ACHN (cell line): ENCODE measurements around the gene L3MBTL4.

Source experiments
- DNase-seq: peaks from one replicate; pipeline ENCODE4 v3.0.0-alpha.2; 2015
- in situ Hi-C: cut with HindIII; loops from 2 replicates; pipeline ENCODE4 v1.10.0; 2017; ENCODE audit warnings: low sequenced_read_pairs, low pct_ligation_motif_present, low pct_unique_long_range_greater_than_20kb

L3MBTL4 gene

DNA sequence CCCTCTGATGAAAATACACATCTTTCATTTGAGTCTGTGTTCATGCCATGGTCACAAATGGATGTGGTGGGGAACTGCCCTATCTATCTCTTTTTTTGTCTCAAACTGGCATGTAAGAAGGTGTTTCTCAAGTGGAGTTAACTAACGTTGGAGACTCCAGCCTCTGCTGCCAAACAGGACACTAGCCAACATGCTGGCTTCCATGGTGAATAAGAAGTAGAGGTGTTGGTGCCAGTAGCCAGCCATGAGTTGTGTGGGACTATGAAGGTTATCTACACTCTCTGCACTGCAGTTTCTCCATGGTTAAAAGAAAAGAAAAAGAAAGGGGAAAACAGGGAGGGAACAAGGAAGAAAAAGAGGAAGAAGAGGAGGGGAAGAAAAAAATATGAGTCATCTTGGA, 370.4 kb downstream of the L3MBTL4 start:
- DNase-seq, result no peak
- in situ Hi-C loops, result no loop called here

DNA sequence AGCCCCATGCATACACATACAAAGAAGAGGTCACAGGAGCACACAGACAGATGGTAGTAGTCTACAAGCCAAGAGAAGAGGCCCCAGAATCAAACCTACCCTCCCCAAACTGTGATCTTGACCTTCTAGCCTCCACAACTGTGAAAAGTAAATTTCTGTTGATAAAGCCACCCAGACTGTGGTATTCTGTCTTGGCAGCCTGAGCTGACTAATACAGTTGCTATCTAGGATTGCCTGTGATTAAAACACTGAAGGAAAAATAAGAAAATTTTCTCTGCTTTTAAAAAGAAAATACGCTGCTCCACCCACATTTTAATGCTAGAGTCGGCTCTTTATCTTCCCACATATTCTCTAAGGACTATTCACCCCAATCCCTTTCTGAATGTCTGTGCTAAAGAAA, 375.7 kb downstream of the L3MBTL4 start:
- DNase-seq, result no peak
- in situ Hi-C loops, result no loop called here

DNA sequence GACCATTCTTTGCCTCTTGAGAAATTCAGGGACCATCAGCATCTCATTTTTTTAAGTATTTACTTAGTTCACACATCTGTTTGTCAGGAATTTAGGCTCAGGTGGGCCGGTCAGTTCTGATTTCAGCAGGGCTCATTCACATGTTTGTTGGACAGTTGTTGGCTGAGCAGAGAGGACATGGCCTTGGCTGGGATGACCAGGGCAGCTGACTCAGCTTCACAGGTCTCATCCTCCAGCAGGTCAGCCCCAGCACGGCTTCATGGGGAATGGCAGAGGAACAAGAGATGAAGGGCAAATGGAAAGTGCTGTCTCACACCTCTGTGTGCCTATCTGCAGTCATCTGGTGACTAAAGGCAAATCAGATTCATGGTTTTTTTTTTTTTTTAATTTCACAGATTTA, 383.3 kb downstream of the L3MBTL4 start:
- in situ Hi-C loops, result no loop called here
- no peak for DNase-seq

DNA sequence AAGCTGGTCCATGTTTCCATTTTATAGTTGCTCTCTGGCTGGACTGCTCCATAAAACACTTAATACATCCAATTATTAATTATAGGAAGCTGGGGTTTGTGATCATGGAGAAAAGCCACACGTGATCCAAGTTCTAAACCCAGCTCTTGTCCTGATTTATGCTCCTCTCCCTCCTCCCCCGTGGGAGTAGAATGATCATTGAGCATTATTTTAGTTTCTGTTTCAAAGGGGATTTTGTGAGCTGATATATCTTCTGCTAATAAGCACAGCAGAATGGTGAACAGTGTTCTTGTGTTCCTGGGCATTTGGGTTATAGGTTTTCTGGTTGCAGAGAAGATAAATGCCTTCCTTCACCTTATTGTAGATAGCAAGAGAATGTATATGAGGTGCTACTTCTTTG, 383.7 kb downstream of the L3MBTL4 start:
- DNase-seq, result no peak
- in situ Hi-C loops, result no loop called here

DNA sequence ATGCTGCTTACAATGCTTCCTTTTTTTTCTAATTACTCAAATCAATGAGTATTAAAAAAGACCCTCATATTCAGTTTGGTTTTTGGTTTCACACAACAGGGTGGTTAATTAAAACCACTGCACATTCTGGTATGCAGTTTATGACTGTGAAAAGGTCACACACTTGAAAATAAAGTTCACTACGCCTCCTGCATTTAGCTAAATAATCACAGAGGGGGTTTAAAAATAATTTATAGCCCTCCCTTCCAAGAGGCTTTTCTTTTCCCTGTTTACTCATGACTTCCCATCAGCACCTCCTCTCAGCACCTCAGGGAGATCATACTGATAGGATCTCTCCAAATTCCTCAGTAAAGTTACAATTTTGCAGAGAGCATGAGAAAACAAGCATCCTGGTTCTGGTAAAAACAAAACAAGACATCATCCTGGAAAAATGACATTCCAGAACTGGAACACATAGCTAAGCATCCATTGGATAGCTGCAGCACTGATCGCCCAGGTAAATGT, 389.9 kb downstream of the L3MBTL4 start:
- in situ Hi-C loops, result no loop called here

DNA sequence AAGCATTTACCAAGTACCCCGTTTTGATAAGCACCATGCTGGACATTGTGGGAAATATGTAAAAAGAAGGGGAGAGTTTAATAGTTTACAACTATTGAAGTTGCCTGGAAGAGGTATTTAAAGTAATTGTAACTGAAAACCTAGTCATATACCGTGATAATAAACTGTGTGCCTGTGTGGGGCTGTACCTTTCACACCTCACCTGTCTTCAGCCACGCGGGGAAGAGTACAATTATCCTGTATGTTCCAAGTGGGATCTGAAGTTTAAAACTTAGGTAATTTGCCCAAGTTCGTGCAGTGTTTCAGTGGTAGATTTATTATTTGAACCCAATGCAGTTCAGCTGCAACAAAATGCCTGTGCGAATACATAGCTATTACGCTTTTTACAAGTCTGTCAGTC, 391.2 kb downstream of the L3MBTL4 start:
- in situ Hi-C loops, result no loop called here
- DNase-seq, result no peak

More for the DNA sequence above, 389.9 kb downstream of the L3MBTL4 start:
- DNase-seq, result no peak

DNA sequence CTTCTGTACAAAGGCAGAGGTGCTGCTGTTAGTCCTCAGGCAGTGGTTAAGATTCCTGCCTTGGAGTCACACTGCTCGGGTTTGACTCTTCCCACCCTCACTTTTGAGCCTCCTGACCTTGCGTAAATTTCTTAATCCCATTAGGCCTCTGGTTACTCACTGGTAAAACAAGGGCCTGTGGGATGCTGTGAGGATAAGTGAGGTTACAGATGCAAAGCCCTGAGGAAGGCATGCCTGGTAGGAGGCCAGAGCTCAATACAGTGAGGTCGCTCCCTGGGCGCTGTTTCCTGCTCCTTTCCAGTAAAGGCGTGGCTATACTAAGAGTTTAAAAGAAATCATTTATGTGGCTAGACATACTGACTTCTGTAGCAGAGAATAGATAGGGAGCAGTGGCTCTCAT, 391.9 kb downstream of the L3MBTL4 start:
- no peak for DNase-seq
- in situ Hi-C loops, result no loop called here

DNA sequence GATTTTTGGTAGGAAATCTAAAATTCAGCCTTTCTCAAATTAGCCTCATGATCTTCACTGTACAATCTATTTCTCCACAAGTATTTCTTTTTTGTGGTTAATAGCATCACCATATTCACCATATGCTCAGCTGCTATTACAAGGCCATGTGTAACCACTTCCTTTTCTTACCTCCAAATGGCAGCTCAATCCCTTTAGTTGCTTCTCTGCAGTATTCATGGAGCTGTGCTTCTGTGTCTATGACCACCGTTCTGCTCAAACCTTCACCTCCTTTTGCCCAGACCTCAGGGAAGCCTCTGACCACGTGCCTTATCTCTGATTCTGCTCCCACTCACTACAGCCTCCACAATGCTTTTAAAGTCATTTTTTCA, 392.7 kb downstream of the L3MBTL4 start:
- in situ Hi-C loops, result no loop called here
- no peak for DNase-seq

DNA sequence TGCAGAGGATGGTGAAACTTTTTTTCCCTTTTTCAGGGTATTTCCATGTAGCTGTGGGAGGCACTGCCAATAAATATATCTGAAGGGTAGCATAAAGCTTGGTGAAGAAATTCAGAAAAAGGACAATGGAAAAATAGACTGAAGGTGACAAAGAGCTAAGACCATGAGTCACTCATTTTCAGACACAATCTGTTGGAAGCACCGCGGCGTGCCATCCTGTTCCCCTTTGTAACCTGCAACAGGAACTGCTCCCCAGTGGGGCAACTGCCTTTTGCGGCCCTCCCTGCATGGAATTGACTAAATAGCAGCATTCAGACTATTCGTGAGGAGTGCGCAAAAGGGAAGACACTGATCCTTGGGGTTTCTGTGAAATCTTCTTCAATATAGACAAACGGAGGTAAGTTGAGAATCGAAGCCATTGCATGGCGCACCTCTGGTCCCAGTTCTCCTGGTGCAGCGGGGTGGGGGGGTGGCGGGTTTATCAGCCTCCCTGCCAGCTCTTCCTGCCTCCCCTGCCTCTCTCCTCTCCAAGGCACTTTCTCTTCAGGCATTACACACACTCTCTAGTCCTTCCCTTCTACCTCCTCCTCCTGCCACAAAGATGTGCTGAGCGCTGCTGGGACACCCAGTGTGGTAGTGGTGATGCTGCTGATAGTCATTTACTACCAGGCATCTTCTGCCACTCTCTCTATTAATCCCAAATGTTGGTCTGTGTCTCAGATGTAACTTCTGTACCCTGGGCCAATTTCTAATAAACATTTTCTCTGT, 393.2 kb downstream of the L3MBTL4 start:
- in situ Hi-C loops, result no loop called here

DNA sequence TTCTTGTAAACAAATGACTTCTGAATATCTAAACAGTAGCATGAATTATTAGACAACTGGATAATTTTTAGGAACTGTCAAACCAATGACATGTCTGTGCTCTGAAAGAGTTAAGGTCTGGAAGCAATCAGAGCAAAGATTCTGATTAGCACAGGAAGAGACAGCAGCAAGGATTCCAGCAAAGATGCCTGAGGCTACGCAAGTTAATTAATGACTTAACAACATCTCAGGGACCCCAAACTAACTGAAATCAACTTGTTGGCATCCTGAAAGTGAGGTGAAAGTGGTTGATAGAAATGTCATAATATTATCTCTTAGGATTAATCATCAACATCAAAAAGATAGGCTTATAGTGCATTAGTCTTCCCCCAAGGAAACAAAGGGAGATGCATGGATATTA, 396.0 kb downstream of the L3MBTL4 start:
- in situ Hi-C loops, result no loop called here
- DNase-seq, result no peak

More for the DNA sequence above, 393.2 kb downstream of the L3MBTL4 start:
- no peak for DNase-seq

DNA sequence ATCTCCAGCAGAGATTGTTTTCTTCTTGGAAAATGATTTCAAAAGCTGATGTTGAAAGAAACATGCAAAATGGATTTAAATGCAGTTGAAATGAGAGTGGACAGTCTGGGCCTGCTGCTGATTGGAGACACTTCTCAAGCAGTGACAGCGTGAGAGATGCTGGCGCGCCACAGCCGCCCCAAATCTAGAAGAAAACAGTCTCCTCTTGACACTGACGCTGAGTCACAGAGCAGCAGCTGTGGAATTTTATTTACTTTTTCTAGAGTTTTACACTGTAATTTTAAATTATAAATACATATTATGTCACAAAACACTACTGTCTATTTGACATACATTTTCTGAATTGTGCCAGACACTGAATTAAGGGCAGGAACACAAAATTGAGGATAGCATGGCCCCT, 397.5 kb downstream of the L3MBTL4 start:
- in situ Hi-C loops, result no loop called here
- DNase-seq, result no peak

DNA sequence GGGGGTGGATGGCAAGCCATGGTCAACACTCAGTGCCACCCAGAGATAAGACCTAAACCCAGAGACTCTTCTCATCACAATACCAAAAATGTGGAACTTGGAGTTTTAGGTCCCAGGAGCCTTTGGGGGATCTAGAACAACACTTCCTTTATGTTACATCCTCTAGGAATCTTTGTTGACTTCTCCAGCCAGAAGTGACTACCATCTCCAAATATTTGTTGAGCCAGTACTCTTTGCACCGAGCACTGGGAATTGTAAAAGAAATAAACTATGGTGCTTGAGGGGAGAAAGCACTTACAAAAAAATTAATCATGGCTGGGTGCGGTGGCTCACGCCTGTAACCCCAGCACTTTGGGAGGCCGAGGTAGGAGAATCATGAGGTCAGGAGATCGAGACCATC, 399.3 kb downstream of the L3MBTL4 start:
- in situ Hi-C loops, result no loop called here
- no peak for DNase-seq

DNA sequence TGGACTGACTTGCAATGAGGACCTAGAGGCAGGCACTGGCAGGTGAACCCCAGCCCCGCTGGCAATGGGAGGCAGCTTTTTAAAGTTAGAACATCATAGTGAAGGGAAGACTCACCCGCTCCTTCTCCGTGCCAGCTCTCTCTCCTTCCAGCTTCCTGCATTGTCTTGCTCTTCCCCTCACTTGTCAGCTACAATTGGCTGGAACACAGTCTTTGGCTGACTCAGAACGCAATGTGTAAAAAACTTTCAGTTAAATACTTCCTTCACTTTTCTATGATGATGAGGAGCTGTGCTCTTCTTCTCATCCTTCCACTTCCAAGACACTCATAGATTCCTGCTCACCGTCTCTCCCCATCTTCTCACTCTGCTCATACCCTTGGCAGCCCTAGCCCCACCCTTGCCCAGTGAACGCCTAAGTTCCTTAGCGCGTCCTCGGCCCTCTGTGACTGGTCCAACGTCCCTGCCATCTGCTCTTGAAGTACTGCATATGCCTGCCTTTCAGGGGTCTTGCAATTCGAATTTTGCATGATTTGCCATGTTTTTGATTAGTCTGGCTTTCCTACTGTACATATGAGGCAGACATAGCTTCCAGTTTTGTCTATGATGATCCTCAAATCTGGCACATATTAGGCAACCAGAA, 401.4 kb downstream of the L3MBTL4 start:
- no peak for DNase-seq
- in situ Hi-C loops, result no loop called here

DNA sequence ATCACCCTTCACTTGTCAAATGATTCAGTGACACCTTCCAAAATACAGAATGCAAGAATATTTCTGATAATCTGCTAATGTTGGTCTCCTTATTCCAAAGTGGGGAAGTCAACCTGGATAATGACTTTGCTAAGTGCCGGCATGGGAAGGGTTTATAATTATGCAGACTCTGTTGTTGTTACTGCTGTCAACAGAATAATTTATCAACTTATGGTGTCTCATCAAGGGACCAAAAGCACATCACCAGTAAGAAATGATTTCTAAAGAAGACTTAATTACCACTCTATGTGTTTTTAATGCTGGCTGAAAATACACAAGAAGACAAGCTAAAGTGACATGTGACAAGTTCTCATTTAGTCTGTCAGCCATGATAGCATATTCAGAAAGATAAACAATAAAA, 403.8 kb downstream of the L3MBTL4 start:
- in situ Hi-C loops, result no loop called here
- DNase-seq, result no peak

DNA sequence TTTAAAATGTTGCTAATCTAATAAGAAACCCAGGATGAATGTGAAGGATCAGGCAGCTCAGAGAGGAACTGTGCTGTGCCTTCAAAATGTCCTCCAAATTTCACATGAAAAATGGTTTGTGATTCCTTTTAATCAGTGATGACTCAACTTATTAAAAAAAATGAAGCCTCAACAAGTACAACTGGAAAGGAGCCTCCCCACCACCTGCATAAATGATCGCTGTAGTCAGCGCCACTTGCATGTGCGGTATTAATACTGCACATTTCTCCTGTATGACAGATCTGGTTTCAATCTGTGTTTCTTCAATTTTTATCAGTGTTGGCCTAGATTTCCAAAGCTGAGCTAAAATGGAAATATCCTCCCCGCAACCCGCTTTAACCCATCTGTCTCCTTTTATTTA, 404.4 kb downstream of the L3MBTL4 start:
- in situ Hi-C loops, result no loop called here
- DNase-seq, result no peak

DNA sequence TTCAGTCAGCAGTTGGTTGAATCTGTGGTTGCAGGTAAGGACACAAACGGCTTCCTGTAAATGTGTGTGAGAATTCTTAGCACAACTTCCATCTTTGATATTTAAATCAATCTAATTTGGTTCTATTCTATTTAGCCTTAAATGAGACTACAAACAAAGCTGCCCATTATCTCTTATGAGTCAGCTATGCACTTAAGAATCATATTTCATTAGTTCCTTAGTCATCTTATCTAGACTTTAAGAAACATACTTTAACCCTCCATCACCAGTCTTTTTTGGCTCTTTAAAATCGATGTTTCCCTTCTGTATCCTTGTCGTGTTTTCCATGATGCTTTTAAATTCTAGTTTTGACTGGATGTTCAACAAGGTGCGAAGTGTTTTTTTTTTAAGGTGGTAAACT, 405.0 kb downstream of the L3MBTL4 start:
- in situ Hi-C loops, result no loop called here
- no peak for DNase-seq

DNA sequence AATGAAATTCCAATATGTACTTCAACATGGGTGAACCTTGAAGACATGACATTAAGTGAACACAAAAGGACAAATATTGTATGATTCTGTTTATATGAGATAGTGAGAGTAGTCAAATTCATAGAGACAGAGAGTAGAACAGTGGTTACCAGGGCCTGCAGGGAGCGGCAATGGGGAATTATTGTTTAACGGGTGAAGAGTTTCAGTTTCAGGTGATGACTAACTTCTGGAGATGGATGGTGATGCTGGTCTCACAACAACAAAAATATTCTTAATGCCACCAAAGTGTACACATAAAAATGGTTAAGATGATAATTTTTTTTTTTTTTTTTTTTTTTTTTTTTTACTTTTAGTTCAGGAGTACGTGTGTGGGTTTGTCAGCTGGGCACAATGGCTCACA, 410.0 kb downstream of the L3MBTL4 start:
- in situ Hi-C loops, result no loop called here
- DNase-seq, result no peak

DNA sequence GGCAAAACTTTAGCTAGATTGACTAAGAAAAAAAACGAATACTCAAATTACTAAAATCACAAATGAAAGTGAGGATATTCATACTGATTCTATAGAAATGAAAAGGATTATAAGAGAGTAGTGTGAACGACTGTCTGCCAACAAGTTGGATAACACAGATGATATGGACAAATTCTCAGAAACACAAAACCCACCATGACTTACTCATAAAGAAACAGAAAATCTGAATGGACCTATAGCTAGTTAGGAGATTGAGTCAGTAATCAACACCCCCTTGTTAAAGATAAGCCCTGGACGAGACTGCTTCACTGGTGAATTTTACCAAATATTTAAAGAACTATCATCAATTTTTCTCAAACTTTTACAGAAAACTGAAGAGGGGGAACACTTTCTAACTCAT, 410.6 kb downstream of the L3MBTL4 start:
- no peak for DNase-seq
- in situ Hi-C loops, result no loop called here

DNA sequence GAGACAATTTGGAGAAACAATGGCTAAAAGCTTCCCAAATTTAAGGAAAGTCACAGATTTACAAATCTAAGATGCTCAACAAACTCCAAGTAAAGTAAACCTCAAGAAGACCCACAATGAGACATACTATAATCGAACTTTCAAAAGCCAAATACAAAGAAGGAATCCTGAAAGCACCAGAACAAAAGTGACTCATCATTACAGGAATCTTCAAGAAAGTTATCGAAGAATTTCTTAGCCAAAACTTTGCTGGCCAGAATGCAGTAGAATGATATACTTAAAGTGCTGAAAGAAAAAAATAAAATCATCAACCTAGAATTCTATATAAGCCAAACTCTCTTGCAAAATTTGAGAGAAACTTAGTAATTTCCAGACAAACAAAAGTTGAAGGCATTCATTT, 412.8 kb downstream of the L3MBTL4 start:
- no peak for DNase-seq
- in situ Hi-C loops, result no loop called here

DNA sequence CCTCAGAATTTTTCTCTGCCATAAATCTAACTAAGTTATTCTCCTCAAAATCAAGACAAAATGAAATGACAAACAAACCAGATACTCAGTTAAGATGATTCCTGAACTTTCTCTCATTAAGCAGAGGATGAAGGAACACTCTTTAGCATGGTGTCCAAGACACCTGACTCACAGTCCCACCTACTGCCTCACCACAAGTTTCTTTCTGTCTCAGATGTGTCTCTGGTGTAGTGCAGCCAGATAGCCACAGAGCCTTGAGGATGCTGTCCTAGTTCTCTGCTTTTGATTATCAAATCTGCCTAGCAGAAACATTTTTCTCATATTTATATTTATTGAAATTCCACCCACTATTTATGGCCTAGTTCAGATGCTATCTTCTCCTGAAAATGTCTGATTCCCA, 415.8 kb downstream of the L3MBTL4 start:
- in situ Hi-C loops, result no loop called here
- no peak for DNase-seq
